Measurements from ENCODE around the gene RAP1GAP2.

The RAP1GAP2 gene

GRCh38 chr17:2978116-2978515 is 181.9 kb downstream of the RAP1GAP2 start:
- TF ChIP-seq CTCF (conservative IDR thresholded peaks at IDR 0.05; ENCODE audit: low read length) = no peak
- no peak overlapping the region for H3K4me3 ChIP-seq (ENCODE audit: low read length)
- no peak for DNase-seq (ENCODE audit: low read depth)

GRCh38 chr17:2978991-2979390 is 182.8 kb downstream of the RAP1GAP2 start:
- no peak for DNase-seq (ENCODE audit: low read depth)
- H3K4me3 ChIP-seq (ENCODE audit: low read length) = no peak overlapping the region
- TF ChIP-seq CTCF (conservative IDR thresholded peaks at IDR 0.05; ENCODE audit: low read length) = no peak

GRCh38 chr17:2980211-2980903 is 184.1 kb downstream of the RAP1GAP2 start:
- TF ChIP-seq CTCF (conservative IDR thresholded peaks at IDR 0.05; ENCODE audit: low read length) = no peak
- DNase-seq (ENCODE audit: low read depth) = no peak
- H3K4me3 ChIP-seq (ENCODE audit: low read length) = no peak overlapping the region

- DNase-seq (ENCODE audit: low read depth) = no peak
- no peak for TF ChIP-seq CTCF (conservative IDR thresholded peaks at IDR 0.05; ENCODE audit: low read length)
- no peak overlapping the region for H3K4me3 ChIP-seq (ENCODE audit: low read length)
Measured at GRCh38 chr17:2980904-2981246, 184.6 kb downstream of the RAP1GAP2 start.

GRCh38 chr17:2981325-2981724 is 185.1 kb downstream of the RAP1GAP2 start:
- TF ChIP-seq CTCF (conservative IDR thresholded peaks at IDR 0.05; ENCODE audit: low read length) = no peak
- H3K4me3 ChIP-seq (ENCODE audit: low read length) = no peak overlapping the region
- DNase-seq (ENCODE audit: low read depth) = no peak

- peak; percentile 55 for TF ChIP-seq CTCF (conservative IDR thresholded peaks at IDR 0.05; ENCODE audit: low read length)
- peak; percentile 86 for DNase-seq (ENCODE audit: low read depth)
- peak overlapping the region; percentile 16 for H3K4me3 ChIP-seq (ENCODE audit: low read length)
Measured at GRCh38 chr17:2982854-2983253, 186.6 kb downstream of the RAP1GAP2 start.

GRCh38 chr17:2983255-2983654 is 187.0 kb downstream of the RAP1GAP2 start:
- no peak for TF ChIP-seq CTCF (conservative IDR thresholded peaks at IDR 0.05; ENCODE audit: low read length)
- peak overlapping the region; percentile 16 for H3K4me3 ChIP-seq (ENCODE audit: low read length)
- DNase-seq (ENCODE audit: low read depth) = no peak

All from AG10803 (cell line).